Spleen (tissue), 7 donors: ENCODE measurements around the gene CCDC7.
"Not testable (repeated sequence)": the region's sequence is repeated elsewhere in the genome, so short reads cannot be mapped to it uniquely, and the experiment has no call there.

Experiments used
- CTCF ChIP-seq, 11 experiments: fragments of 200-600 bp in 7 of 11; fragments of 450-650 bp in 4 of 11; sonication (generic) in 4 of 11; IDR thresholded peaks in 8 of 11; conservative IDR thresholded peaks in 3 of 11; 1 replicate in 7 of 11; 2 replicates in 4 of 11; pipeline versions ENCODE4 v1.4.0 to v1.8.0; 2016 to 2021; ENCODE audit warnings: antibody characterized with exemption in 11 of 11, inconsistent platforms in 4 of 11, mild to moderate bottlenecking in 1 of 11
- POLR2A ChIP-seq, 3 donors: fragments of 450-650 bp; IDR thresholded peaks; one replicate each; pipeline ENCODE4 v1.5.1; 2017; ENCODE audit warnings: antibody characterized with exemption in 3 of 3, mild to moderate bottlenecking in 1 of 3
- POLR2AphosphoS5 ChIP-seq, 3 donors: sonication (generic); formaldehyde crosslinking; IDR thresholded peaks; one replicate each; pipeline ENCODE4 v1.5.1; 2017; ENCODE audit warnings: antibody characterized with exemption in 3 of 3
- donor health status: DM: no; HTN: no; CAD: no; lungs with moderate emphysema.
- donor health status: DM: no; HTN: no; CAD: no.
- donor health status: DM: no; HTN: no; CAD: no.

- not testable (repeated sequence) for TF ChIP-seq CTCF (IDR thresholded peaks at IDR 0.05 in 8 of 11, conservative IDR thresholded peaks at IDR 0.05 in 3 of 11); POLR2A (IDR thresholded peaks at IDR 0.05); POLR2AphosphoS5 (IDR thresholded peaks at IDR 0.05)
Observed at GRCh38 chr10:32483019-32483502, 37.1 kb downstream of the CCDC7 start.
